SK-N-SH (cell line): ENCODE data around the gene VEGFA. TPM values are rescaled to one million over a fixed set of nuclear protein-coding genes. Genes with fewer than 3 reads are reported as not detected.

Experiments used
- CTCF ChIA-PET: fragments of 300-600, 350-600 bp; formaldehyde crosslinking; extraction: SDS; loops from one replicate; lab custom pipeline; 2021; lab: Yijun Ruan, JAX
- POLR2A ChIA-PET: fragments of 350-600 bp; sonication (Branson Sonifier 250); formaldehyde crosslinking; extraction: SDS; loops from one replicate; lab custom pipeline; 2020; ENCODE audit warnings: antibody characterized with exemption, inconsistent platforms; lab: Yijun Ruan, JAX
- DNase-seq: peaks from one replicate; pipeline ENCODE4 v3.0.0; 2012
- H2AFZ ChIP-seq: fragments of 200-600 bp; sonication (generic); 2 replicates; pipeline ENCODE4 v1.8.1; 2016; ENCODE audit warnings: antibody characterized with exemption, mild to moderate bottlenecking, low read depth
- H3F3A ChIP-seq: fragments of 200-600 bp; sonication (generic); replicated peaks from 2 replicates; pipeline ENCODE3; 2016; ENCODE audit warnings: antibody characterized with exemption, mild to moderate bottlenecking; ENCODE audit not compliant: insufficient read depth
- H3K27ac ChIP-seq, 2 experiments: fragments of 200-500 bp in 1 of 2; fragments of 200-600 bp in 1 of 2; sonication (Bioruptor generic) in 1 of 2; sonication (generic), shearing (Covaris generic) in 1 of 2; 2 replicates each; pipeline versions ENCODE4 v1.5.1 to v1.6.1; 2014 to 2016; ENCODE audit warnings: low read depth in 2 of 2, inconsistent platforms in 1 of 2, low read length in 1 of 2, mild to moderate bottlenecking in 1 of 2, mixed read lengths in 1 of 2
- H3K27me3 ChIP-seq: fragments of 200-600 bp; sonication (generic), shearing (Covaris generic); 2 replicates; pipeline ENCODE4 v1.6.1; 2016; ENCODE audit warnings: mixed run types; ENCODE audit not compliant: insufficient read depth
- H3K36me3 ChIP-seq, 2 experiments: fragments of 200-500 bp in 1 of 2; fragments of 200-600 bp in 1 of 2; sonication (Bioruptor generic) in 1 of 2; sonication (generic) in 1 of 2; replicated peaks in 1 of 2; 2 replicates each; pipeline versions ENCODE3 to v1.5.1; 2014 to 2016; ENCODE audit warnings: low read length in 1 of 2, mild to moderate bottlenecking in 1 of 2; ENCODE audit not compliant: insufficient read depth in 2 of 2, control insufficient read depth in 1 of 2
- H3K4me1 ChIP-seq, 2 experiments: fragments of 200-500 bp in 1 of 2; fragments of 200-600 bp in 1 of 2; sonication (Bioruptor generic) in 1 of 2; sonication (generic), shearing (Covaris generic) in 1 of 2; 2 replicates each; pipeline versions ENCODE4 v1.5.1 to v1.6.1; 2014 to 2016; ENCODE audit warnings: low read depth in 1 of 2, low read length in 1 of 2, mixed run types in 1 of 2; ENCODE audit not compliant: insufficient read depth in 2 of 2, control insufficient read depth in 1 of 2
- H3K4me2 ChIP-seq: fragments of 200-600 bp; sonication (generic), shearing (Covaris generic); 2 replicates; pipeline ENCODE4 v1.6.1; 2017; ENCODE audit warnings: mixed run types
- H3K4me3 ChIP-seq, 2 experiments: fragments of 200-500 bp in 1 of 2; fragments of 200-600 bp in 1 of 2; sonication (Bioruptor generic) in 1 of 2; sonication (generic), shearing (Covaris generic) in 1 of 2; 2 replicates each; pipeline versions ENCODE4 v1.5.1 to v1.8.1; 2014 to 2016; ENCODE audit warnings: low read depth in 2 of 2, inconsistent platforms in 1 of 2, low read length in 1 of 2, mild to moderate bottlenecking in 1 of 2, mixed read lengths in 1 of 2, moderate library complexity in 1 of 2
- H3K79me2 ChIP-seq: fragments of 200-600 bp; sonication (generic); 2 replicates; pipeline ENCODE4 v1.8.1; 2017; ENCODE audit warnings: mild to moderate bottlenecking; ENCODE audit not compliant: insufficient read depth
- H3K9ac ChIP-seq: fragments of 200-600 bp; sonication (generic); 2 replicates; pipeline ENCODE4 v1.6.1; 2017; ENCODE audit warnings: mixed run types
- H3K9me2 ChIP-seq: fragments of 200-600 bp; sonication (generic); 2 replicates; pipeline ENCODE4 v1.6.1; 2017; ENCODE audit warnings: mixed run types
- H3K9me3 ChIP-seq: fragments of 200-600 bp; sonication (generic); 2 replicates; pipeline ENCODE4 v1.6.1; 2017; ENCODE audit warnings: mixed run types, mild to moderate bottlenecking, moderate library complexity
- H4K20me1 ChIP-seq: fragments of 200-600 bp; sonication (generic); 2 replicates; pipeline ENCODE4 v1.6.1; 2017; ENCODE audit warnings: mild to moderate bottlenecking, mixed run types; ENCODE audit not compliant: insufficient read depth
- ELF1 ChIP-seq: IDR thresholded peaks from 2 replicates; pipeline ENCODE4 v1.4.0; 2012
- EZH2phosphoT487 ChIP-seq: fragments of 200-600 bp; sonication (generic); IDR thresholded peaks from 2 replicates; pipeline ENCODE4 v1.6.1; 2017; ENCODE audit warnings: low read depth, mixed run types, mild to moderate bottlenecking, antibody characterized with exemption, moderate library complexity, borderline replicate concordance
- FOSL2 ChIP-seq: IDR thresholded peaks from 2 replicates; pipeline ENCODE4 v1.4.0; 2012; ENCODE audit warnings: low read depth, mild to moderate bottlenecking, moderate library complexity, borderline replicate concordance
- FOXM1 ChIP-seq: IDR thresholded peaks from 2 replicates; pipeline ENCODE4 v1.4.0; 2012; ENCODE audit warnings: low read depth, mild to moderate bottlenecking
- GABPA ChIP-seq: IDR thresholded peaks from 2 replicates; pipeline ENCODE4 v1.4.0; 2012; ENCODE audit warnings: low read depth, mild to moderate bottlenecking
- JUND ChIP-seq: IDR thresholded peaks from 2 replicates; pipeline ENCODE4 v1.4.0; 2012
- MEF2A ChIP-seq: IDR thresholded peaks from 2 replicates; pipeline ENCODE4 v1.4.0; 2012; ENCODE audit warnings: low read depth, borderline replicate concordance
- NFIC ChIP-seq: IDR thresholded peaks from 2 replicates; pipeline ENCODE4 v1.4.0; 2012; ENCODE audit warnings: borderline replicate concordance
- RCOR1 ChIP-seq: fragments of 150-350 bp; IDR thresholded peaks from 2 replicates; pipeline ENCODE4 v1.6.1; 2017; ENCODE audit warnings: antibody characterized with exemption, low read length
- SIN3A ChIP-seq: IDR thresholded peaks from 2 replicates; pipeline ENCODE4 v1.6.1; 2012; ENCODE audit warnings: low read depth, mild to moderate bottlenecking, low read length, moderate library complexity, borderline replicate concordance
- TAF1 ChIP-seq: IDR thresholded peaks from 2 replicates; pipeline ENCODE4 v1.6.1; 2012; ENCODE audit warnings: low read depth, mild to moderate bottlenecking, low read length, moderate library complexity, borderline replicate concordance
- USF1 ChIP-seq: IDR thresholded peaks from 2 replicates; pipeline ENCODE4 v1.4.0; 2012; ENCODE audit warnings: low read depth, borderline replicate concordance
- YY1 ChIP-seq: IDR thresholded peaks from 2 replicates; pipeline ENCODE4 v1.4.0; 2012; ENCODE audit warnings: low read depth, mild to moderate bottlenecking
- WGBS: methylation state at CpG from one replicate; pipeline ENCODE4 v1.1.6; 2017; ENCODE audit warnings: low lambda C conversion rate; 5-methylcytosine and 5-hydroxymethylcytosine counted together
- polyA plus RNA-seq, 3 experiments: library from polyadenylated mRNA; depleted of rRNA; stranded (reverse); fragments of >200 nt; gene quantifications; 2 replicates each; pipeline ENCODE4 v1.2.3, GENCODE V29; 2012
- TF ChIP-seq, protein P1 (sequence below): IDR thresholded peaks from 2 replicates; pipeline ENCODE4; 2012
- TF ChIP-seq, protein P2 (sequence below): IDR thresholded peaks from 2 replicates; pipeline ENCODE4 v1.6.1; 2012; ENCODE audit warnings: mild to moderate bottlenecking, low read depth, low read length, moderate library complexity
- TF ChIP-seq, protein P3 (sequence below): IDR thresholded peaks from 2 replicates; pipeline ENCODE4 v1.4.0; 2012; ENCODE audit warnings: low read depth, borderline replicate concordance

VEGFA gene
- polyA plus RNA-seq, 1 of the 3 experiments (the other 2 are of a cell fraction): 81.0 TPM

DNA sequence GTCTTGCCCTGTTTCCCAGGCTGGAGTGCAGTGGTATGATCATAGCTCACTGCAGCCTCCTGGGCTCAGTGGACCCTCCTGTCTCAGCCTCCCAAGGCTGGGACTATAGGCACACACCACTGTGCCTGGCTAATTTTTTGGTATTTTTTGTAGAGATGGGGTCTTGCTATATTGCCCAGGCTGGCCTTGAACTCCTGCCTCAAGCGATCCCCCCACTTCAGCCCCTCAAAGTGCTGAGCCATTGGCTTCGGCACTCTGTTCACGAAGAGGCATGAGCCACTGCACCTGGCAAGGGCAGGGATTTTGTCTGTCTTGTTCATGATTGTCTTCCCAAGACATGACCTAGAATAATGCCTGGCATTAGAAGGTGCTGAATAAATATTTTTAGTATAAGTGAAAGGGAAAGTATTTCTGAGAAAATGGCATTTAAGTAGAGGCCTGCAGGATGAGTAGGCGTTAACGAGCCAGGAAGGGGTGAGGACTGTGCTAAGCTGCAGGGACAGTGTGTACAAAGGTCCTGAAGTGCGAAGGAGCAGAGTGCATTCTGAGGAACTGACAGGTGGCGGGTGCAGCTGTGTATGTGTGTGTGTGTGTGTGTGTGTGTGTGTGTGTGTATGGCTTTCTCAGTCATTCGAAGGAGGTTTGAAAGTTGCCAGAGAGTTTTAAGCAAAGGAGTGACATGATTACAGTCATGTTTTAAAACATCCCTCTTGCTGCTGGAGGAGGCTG, 43.0 kb downstream of the VEGFA start:
- Histone ChIP-seq H2AFZ (no peak overlapping the region), H3K27me3 (no peaks in the 10 kb centered on the region), H3F3A (no peaks in the 10 kb centered on the region), H3K9ac (no peak overlapping the region), H3K9me3 (no peaks in the 10 kb centered on the region), H3K4me2 (no peak overlapping the region), H4K20me1 (no peaks in the 10 kb centered on the region), H3K4me3 (no peak overlapping the region), H3K4me1 (peaks cover 0 to 13% of the 10 kb centered on the region in 2 experiments; a peak in 1 of 4 replicates), H3K27ac (no peak overlapping the region), H3K9me2 (no peaks in the 10 kb centered on the region)
- DNase-seq: no peak
- 70% methylated on average over 8 of the region's 8 CpGs for WGBS
- CTCF ChIA-PET: no interaction called here
- POLR2A ChIA-PET: no interaction called here
- no peak for TF ChIP-seq JUND
- TF ChIP-seq, protein P1, sequence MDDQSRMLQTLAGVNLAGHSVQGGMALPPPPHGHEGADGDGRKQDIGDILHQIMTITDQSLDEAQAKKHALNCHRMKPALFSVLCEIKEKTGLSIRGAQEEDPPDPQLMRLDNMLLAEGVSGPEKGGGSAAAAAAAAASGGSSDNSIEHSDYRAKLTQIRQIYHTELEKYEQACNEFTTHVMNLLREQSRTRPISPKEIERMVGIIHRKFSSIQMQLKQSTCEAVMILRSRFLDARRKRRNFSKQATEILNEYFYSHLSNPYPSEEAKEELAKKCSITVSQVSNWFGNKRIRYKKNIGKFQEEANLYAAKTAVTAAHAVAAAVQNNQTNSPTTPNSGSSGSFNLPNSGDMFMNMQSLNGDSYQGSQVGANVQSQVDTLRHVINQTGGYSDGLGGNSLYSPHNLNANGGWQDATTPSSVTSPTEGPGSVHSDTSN: no peak
- no peak for TF ChIP-seq MEF2A
- TF ChIP-seq FOXM1: no peak
- no peak for TF ChIP-seq YY1
- no peak for TF ChIP-seq NFIC
- TF ChIP-seq TAF1: no peak
- TF ChIP-seq, protein P2, sequence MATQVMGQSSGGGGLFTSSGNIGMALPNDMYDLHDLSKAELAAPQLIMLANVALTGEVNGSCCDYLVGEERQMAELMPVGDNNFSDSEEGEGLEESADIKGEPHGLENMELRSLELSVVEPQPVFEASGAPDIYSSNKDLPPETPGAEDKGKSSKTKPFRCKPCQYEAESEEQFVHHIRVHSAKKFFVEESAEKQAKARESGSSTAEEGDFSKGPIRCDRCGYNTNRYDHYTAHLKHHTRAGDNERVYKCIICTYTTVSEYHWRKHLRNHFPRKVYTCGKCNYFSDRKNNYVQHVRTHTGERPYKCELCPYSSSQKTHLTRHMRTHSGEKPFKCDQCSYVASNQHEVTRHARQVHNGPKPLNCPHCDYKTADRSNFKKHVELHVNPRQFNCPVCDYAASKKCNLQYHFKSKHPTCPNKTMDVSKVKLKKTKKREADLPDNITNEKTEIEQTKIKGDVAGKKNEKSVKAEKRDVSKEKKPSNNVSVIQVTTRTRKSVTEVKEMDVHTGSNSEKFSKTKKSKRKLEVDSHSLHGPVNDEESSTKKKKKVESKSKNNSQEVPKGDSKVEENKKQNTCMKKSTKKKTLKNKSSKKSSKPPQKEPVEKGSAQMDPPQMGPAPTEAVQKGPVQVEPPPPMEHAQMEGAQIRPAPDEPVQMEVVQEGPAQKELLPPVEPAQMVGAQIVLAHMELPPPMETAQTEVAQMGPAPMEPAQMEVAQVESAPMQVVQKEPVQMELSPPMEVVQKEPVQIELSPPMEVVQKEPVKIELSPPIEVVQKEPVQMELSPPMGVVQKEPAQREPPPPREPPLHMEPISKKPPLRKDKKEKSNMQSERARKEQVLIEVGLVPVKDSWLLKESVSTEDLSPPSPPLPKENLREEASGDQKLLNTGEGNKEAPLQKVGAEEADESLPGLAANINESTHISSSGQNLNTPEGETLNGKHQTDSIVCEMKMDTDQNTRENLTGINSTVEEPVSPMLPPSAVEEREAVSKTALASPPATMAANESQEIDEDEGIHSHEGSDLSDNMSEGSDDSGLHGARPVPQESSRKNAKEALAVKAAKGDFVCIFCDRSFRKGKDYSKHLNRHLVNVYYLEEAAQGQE: no peak
- TF ChIP-seq, protein P3, sequence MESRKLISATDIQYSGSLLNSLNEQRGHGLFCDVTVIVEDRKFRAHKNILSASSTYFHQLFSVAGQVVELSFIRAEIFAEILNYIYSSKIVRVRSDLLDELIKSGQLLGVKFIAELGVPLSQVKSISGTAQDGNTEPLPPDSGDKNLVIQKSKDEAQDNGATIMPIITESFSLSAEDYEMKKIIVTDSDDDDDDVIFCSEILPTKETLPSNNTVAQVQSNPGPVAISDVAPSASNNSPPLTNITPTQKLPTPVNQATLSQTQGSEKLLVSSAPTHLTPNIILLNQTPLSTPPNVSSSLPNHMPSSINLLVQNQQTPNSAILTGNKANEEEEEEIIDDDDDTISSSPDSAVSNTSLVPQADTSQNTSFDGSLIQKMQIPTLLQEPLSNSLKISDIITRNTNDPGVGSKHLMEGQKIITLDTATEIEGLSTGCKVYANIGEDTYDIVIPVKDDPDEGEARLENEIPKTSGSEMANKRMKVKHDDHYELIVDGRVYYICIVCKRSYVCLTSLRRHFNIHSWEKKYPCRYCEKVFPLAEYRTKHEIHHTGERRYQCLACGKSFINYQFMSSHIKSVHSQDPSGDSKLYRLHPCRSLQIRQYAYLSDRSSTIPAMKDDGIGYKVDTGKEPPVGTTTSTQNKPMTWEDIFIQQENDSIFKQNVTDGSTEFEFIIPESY: no peak
- no peak for TF ChIP-seq GABPA
- TF ChIP-seq EZH2phosphoT487: no peak
- TF ChIP-seq SIN3A: no peak
- TF ChIP-seq ELF1: no peak
- no peak for TF ChIP-seq USF1
- no peak for TF ChIP-seq RCOR1
- no peak for TF ChIP-seq FOSL2
- TF ChIP-seq, all 33 proteins: peak for 0
- no peaks in the 10 kb centered on the region for H3K36me3 ChIP-seq
- no peaks in the 10 kb centered on the region for H3K79me2 ChIP-seq
